Measurements from ENCODE around the gene ZNHIT3.

ZNHIT3 gene

GRCh38 chr17:36461330-36462110 is 25.0 kb upstream of the ZNHIT3 start:
- DNase-seq (ENCODE audit: low read depth) = no peak
- TF ChIP-seq, protein P1, sequence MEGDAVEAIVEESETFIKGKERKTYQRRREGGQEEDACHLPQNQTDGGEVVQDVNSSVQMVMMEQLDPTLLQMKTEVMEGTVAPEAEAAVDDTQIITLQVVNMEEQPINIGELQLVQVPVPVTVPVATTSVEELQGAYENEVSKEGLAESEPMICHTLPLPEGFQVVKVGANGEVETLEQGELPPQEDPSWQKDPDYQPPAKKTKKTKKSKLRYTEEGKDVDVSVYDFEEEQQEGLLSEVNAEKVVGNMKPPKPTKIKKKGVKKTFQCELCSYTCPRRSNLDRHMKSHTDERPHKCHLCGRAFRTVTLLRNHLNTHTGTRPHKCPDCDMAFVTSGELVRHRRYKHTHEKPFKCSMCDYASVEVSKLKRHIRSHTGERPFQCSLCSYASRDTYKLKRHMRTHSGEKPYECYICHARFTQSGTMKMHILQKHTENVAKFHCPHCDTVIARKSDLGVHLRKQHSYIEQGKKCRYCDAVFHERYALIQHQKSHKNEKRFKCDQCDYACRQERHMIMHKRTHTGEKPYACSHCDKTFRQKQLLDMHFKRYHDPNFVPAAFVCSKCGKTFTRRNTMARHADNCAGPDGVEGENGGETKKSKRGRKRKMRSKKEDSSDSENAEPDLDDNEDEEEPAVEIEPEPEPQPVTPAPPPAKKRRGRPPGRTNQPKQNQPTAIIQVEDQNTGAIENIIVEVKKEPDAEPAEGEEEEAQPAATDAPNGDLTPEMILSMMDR (IDR thresholded peaks at IDR 0.05; ENCODE audit: insufficient read depth, low read depth, low read length, missing control alignments) = no peak

DNA sequence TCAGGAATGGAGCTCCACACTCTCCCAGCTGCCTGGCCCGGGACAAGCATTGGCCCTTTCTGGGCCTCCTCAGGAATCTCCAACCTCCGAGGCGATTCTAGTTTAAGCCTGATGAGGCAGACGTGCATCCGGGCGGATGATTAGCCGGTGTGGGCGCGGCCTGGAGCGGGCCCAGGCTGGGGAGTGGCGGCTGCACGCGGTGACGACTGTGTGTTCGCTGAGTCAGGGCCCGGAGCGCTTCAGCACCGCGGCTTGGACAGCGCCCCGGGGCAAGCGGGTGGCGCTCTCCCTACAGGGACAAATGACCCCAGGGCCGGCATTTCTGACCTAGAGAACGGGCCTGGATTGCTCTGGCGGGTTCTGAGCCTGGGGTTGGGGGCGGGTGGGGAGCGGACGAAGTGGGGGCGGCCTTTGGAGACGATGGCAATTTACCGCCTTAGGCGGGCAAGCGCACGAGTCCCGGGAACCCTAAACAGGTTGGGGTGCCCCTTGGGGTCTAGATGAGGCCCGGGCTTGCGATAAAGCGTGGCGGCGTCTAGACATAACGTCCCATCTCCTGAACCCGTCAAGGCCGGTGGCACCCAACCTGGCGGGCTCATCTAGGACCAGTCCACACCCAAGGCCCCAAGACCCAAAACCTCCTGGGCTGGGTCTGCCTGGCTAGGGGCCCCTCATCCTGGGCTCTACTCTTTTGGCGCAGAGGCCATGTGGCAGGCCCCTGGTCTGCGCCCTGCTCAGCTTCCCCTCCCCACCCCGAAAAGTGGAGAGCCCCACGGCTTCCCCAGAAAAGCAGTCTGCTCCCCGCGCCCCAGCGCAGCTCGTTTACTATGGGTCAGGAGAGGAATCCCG is 22.3 kb upstream of the ZNHIT3 start:
- TF ChIP-seq, protein P1 (IDR thresholded peaks at IDR 0.05; ENCODE audit: insufficient read depth, low read depth, low read length, missing control alignments) = peak; percentile 32
- DNase-seq (ENCODE audit: low read depth) = peak; percentile 92
- H3K4me3 ChIP-seq (ENCODE audit: low read length) = no peak overlapping the region

More at GRCh38 chr17:36461330-36462110, 25.0 kb upstream of the ZNHIT3 start:
- no peak overlapping the region for H3K4me3 ChIP-seq (ENCODE audit: low read length)

GRCh38 chr17:36464765-36465088 is 21.8 kb upstream of the ZNHIT3 start:
- TF ChIP-seq, protein P1 (IDR thresholded peaks at IDR 0.05; ENCODE audit: insufficient read depth, low read depth, low read length, missing control alignments) = no peak
- DNase-seq (ENCODE audit: low read depth) = no peak
- H3K4me3 ChIP-seq (ENCODE audit: low read length) = no peak overlapping the region

DNA sequence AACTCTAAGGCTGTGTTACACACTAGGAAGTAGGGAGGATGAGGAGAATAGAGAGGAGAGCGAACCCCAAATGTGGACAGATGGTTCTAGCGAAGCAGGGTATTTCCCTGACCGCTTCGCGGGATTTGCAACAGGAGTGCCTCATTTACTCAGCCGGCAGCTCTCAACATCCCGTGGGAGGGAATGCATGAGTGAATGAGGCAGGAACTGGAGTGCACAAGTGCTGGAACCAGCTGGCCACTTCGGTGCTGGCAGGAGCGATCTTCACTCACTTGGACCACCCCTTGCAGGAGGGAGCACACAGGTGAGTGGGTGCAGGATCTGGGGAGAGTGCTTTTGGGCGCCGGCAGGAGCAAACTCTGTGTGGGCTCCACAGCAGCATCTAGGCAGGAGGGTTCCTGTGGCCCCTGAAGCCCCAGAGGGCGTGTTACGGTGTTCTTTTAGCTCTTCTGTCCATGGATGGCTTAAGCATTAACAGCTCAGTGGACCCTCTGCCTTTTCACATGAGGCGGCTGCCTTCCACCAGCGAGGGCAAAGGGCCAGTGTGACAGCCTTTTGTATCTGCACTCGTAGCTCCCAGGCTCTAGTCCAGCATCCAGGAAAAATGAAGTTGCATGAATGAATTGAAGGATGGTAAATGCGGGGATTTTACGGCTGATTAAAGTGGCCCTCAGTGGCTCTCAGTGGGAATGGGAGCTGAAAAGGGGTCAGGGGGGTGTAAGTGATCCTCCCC is 17.4 kb upstream of the ZNHIT3 start:
- H3K4me3 ChIP-seq (ENCODE audit: low read length) = no peak overlapping the region
- TF ChIP-seq, protein P1 (IDR thresholded peaks at IDR 0.05; ENCODE audit: insufficient read depth, low read depth, low read length, missing control alignments) = no peak
- DNase-seq (ENCODE audit: low read depth) = no peak

DNA sequence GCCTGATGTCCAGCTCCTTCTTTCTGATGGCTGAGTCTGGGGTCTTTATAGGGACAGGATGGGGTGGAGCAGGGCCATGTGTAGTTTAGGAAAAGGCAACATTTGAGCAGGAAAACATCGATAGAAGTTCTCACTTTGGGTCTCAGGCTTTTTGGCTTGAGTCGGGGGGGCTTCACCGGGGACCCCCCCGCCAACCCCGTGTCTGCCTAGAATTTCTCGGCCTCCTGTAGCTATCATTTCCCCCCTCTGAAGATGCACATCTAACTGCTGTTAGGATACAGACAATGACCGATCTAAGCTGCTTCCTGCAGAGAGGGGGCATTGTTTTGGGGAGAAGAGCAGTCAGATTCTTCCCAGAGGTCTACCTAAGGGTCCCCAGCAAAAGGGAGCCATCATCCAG is 16.7 kb upstream of the ZNHIT3 start:
- DNase-seq (ENCODE audit: low read depth) = no peak
- TF ChIP-seq, protein P1 (IDR thresholded peaks at IDR 0.05; ENCODE audit: insufficient read depth, low read depth, low read length, missing control alignments) = no peak
- H3K4me3 ChIP-seq (ENCODE audit: low read length) = no peak overlapping the region

DNA sequence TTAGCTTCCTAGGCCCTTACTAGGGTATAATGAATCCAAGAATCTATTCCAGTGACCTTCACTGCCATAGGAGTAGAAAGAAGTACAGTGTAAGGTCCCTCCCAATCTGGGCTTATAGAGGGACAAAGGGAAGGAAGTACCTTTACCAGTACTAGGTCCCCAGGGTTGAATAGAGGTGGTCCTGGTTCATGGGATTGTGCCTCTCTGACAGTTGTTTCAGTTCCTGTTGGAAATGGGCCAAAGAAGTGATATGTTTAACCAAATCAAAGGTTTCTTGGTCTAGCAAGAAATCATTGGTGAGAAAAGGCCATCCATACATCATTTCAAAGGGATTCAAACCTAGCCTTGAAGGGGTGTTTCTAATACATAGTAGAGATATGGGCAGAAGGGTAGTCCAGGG is 16.0 kb upstream of the ZNHIT3 start:
- no peak for DNase-seq (ENCODE audit: low read depth)
- TF ChIP-seq, protein P1 (IDR thresholded peaks at IDR 0.05; ENCODE audit: insufficient read depth, low read depth, low read length, missing control alignments) = no peak
- H3K4me3 ChIP-seq (ENCODE audit: low read length) = no peak overlapping the region
